ENCODE data around the gene UBE2E2.

The UBE2E2 gene

GRCh38 chr3:23475446-23475845 lies 272.3 kb downstream of the UBE2E2 start:
- no peak for DNase-seq (ENCODE audit: low read depth)
- no peak overlapping the region for H3K4me3 ChIP-seq (ENCODE audit: low read length)
- no peak for TF ChIP-seq CTCF (conservative IDR thresholded peaks at IDR 0.05; ENCODE audit: low read length)

- no peak for TF ChIP-seq CTCF (conservative IDR thresholded peaks at IDR 0.05; ENCODE audit: low read length)
- no peak overlapping the region for H3K4me3 ChIP-seq (ENCODE audit: low read length)
- DNase-seq (ENCODE audit: low read depth) = no peak
These were observed 275.9 kb downstream of the UBE2E2 start for GRCh38 chr3:23479026-23479425.

- TF ChIP-seq CTCF (conservative IDR thresholded peaks at IDR 0.05; ENCODE audit: low read length) = no peak
- DNase-seq (ENCODE audit: low read depth) = no peak
- H3K4me3 ChIP-seq (ENCODE audit: low read length) = no peak overlapping the region
These were observed 276.6 kb downstream of the UBE2E2 start for GRCh38 chr3:23479615-23480328.

GRCh38 chr3:23480329-23480714 lies 277.2 kb downstream of the UBE2E2 start:
- DNase-seq (ENCODE audit: low read depth) = no peak
- no peak overlapping the region for H3K4me3 ChIP-seq (ENCODE audit: low read length)
- TF ChIP-seq CTCF (conservative IDR thresholded peaks at IDR 0.05; ENCODE audit: low read length) = no peak

GRCh38 chr3:23481011-23481615 lies 278.0 kb downstream of the UBE2E2 start:
- no peak overlapping the region for H3K4me3 ChIP-seq (ENCODE audit: low read length)
- DNase-seq (ENCODE audit: low read depth) = no peak
- no peak for TF ChIP-seq CTCF (conservative IDR thresholded peaks at IDR 0.05; ENCODE audit: low read length)

GRCh38 chr3:23481616-23482278 lies 278.6 kb downstream of the UBE2E2 start:
- H3K4me3 ChIP-seq (ENCODE audit: low read length) = no peak overlapping the region
- TF ChIP-seq CTCF (conservative IDR thresholded peaks at IDR 0.05; ENCODE audit: low read length) = no peak
- DNase-seq (ENCODE audit: low read depth) = no peak

GRCh38 chr3:23484386-23484785 lies 281.3 kb downstream of the UBE2E2 start:
- DNase-seq (ENCODE audit: low read depth) = no peak
- no peak for TF ChIP-seq CTCF (conservative IDR thresholded peaks at IDR 0.05; ENCODE audit: low read length)

More at GRCh38 chr3:23484386-23484785, 281.3 kb downstream of the UBE2E2 start:
- H3K4me3 ChIP-seq (ENCODE audit: low read length) = no peak overlapping the region
